ENCODE results near the gene TSPO2.

DNA sequence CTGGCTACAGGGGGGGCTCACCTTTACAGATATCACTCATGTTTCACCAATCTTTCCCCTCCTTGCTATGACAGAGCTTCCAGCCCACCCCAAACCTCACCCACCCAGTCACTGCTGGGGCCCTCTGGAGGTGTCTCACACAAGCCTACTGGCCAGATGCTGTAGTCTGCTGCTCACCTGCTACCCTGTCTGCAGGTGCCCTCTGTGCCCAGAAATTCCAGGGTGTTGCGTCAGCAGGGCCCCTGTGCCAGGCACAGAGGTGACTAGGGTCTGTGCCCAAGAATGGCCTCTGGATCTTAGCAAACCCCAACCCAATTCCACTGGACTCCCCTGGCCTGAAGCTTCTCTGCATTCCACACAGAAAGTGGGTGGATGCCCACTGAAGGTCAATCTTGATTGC is 24.6 kb upstream of the TSPO2 start:
- TF ChIP-seq RAD21 (CRISPR knock-in tag; conservative IDR thresholded peaks at IDR 0.05 in 1 of 2, IDR thresholded peaks at IDR 0.05 in 1 of 2) (no peak), SMARCA5 (IDR thresholded peaks at IDR 0.05) (no peak), EP300 (IDR thresholded peaks at IDR 0.05; ENCODE audit: low read length) (no peak), GABPA (tag; conservative IDR thresholded peaks at IDR 0.05; ENCODE audit: low read depth) (no peak), SIRT6 (IDR thresholded peaks at IDR 0.05; ENCODE audit: low read depth, low read length) (no peak), ZNF354B (CRISPR knock-in tag; IDR thresholded peaks at IDR 0.05) (no peak), ZNF23 (CRISPR knock-in tag; IDR thresholded peaks at IDR 0.05) (no peak), C11orf30 (IDR thresholded peaks at IDR 0.05; ENCODE audit: low read depth) (no peak)

All from K562 (cell line).